22Rv1 (cell line): ENCODE results near the gene SIGLEC12.

ENCODE experiments used
- H3K27ac ChIP-seq: fragments of 450-650 bp; 2 replicates; pipeline ENCODE4 v1.5.1; 2017
- ZFX ChIP-seq: fragments of 450-650 bp; IDR thresholded peaks from 2 replicates; pipeline ENCODE4 v1.6.1; 2017; ENCODE audit warnings: antibody characterized with exemption, borderline replicate concordance
- TF ChIP-seq, protein P1 (sequence below): fragments of 450-650 bp; IDR thresholded peaks from 2 replicates; pipeline ENCODE4 v1.5.1; 2017; ENCODE audit warnings: mild to moderate bottlenecking

Gene SIGLEC12

DNA sequence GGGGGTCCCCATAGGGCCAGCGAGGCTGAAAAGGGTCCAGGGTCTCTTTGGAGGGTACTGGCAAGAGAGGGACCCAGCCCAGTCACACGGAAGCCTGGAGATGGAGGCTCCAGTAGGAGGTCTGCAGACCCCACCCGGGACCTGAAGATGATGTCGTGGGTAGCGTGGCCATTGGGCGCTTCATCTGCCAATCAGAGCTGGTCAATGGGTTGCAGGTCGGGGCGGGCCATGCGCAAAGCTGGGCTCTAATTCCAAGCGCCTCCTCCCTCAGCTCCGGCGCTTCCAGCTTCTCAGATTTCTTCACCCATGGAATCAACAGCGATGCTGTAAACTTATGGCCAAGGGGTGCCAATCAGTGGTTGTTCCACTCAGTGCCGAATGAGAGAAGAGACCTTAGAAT lies 10.9 kb downstream of the SIGLEC12 start:
- no peak for TF ChIP-seq ZFX
- TF ChIP-seq, protein P1, sequence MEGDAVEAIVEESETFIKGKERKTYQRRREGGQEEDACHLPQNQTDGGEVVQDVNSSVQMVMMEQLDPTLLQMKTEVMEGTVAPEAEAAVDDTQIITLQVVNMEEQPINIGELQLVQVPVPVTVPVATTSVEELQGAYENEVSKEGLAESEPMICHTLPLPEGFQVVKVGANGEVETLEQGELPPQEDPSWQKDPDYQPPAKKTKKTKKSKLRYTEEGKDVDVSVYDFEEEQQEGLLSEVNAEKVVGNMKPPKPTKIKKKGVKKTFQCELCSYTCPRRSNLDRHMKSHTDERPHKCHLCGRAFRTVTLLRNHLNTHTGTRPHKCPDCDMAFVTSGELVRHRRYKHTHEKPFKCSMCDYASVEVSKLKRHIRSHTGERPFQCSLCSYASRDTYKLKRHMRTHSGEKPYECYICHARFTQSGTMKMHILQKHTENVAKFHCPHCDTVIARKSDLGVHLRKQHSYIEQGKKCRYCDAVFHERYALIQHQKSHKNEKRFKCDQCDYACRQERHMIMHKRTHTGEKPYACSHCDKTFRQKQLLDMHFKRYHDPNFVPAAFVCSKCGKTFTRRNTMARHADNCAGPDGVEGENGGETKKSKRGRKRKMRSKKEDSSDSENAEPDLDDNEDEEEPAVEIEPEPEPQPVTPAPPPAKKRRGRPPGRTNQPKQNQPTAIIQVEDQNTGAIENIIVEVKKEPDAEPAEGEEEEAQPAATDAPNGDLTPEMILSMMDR: no peak

GRCh38 chr19:51489113-51489512 lies 12.5 kb downstream of the SIGLEC12 start:
- no peak overlapping the region for H3K27ac ChIP-seq
- TF ChIP-seq, protein P1: no peak

More for the DNA sequence above, 10.9 kb downstream of the SIGLEC12 start:
- H3K27ac ChIP-seq: no peak overlapping the region

GRCh38 chr19:51488491-51488890 lies 13.1 kb downstream of the SIGLEC12 start:
- TF ChIP-seq ZFX: no peak
- TF ChIP-seq, protein P1: no peak
- H3K27ac ChIP-seq: no peak overlapping the region

- TF ChIP-seq, protein P1: no peak
- TF ChIP-seq ZFX: no peak
- no peak overlapping the region for H3K27ac ChIP-seq
Observed at GRCh38 chr19:51485960-51486660, 15.5 kb downstream of the SIGLEC12 start.

DNA sequence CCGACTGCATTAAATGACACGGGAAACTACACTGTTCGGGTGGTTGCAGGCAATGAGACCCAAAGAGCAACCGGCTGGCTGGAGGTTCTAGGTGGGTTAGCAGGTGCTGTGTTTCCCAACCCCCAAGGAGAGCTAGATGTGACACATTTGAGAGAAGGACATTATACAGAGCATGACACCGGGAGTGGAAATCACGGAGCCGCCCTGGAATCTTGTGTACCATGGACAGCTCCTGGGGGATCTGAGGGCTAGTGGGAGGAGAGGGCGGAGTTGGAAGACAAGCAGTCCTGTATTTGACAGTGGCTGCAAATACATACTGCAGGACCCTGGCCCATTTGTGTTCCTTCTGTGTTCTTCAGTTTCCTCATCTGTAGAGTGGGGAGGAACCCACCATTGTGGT lies 21.0 kb downstream of the SIGLEC12 start:
- TF ChIP-seq ZFX: no peak
- TF ChIP-seq, protein P1: no peak
- H3K27ac ChIP-seq: no peak overlapping the region

GRCh38 chr19:51479531-51480331 lies 21.9 kb downstream of the SIGLEC12 start:
- TF ChIP-seq ZFX: no peak
- TF ChIP-seq, protein P1: no peak
- H3K27ac ChIP-seq: no peak overlapping the region
